Mesodermal cell (in vitro differentiated cells): ENCODE measurements around the gene RPL39L.
"Not testable (repeated sequence)": the region's sequence is repeated elsewhere in the genome, so short reads cannot be mapped to it uniquely, and the experiment has no call there.

Experiments
- H3K27ac ChIP-seq: 2 replicates; pipeline ENCODE4 v1.7.0; 2013; ENCODE audit warnings: mild to moderate bottlenecking, low read depth, low read length, moderate library complexity; ENCODE audit not compliant: severe bottlenecking
- H3K36me3 ChIP-seq: 2 replicates; pipeline ENCODE4 v1.7.1; 2013; ENCODE audit warnings: mild to moderate bottlenecking, low read length, moderate library complexity; ENCODE audit not compliant: control insufficient read depth, insufficient read depth
- H3K4me1 ChIP-seq: one replicate; pipeline ENCODE4 v1.7.1; 2013; ENCODE audit warnings: mild to moderate bottlenecking, low read length; ENCODE audit not compliant: insufficient read depth, control insufficient read depth, poor library complexity, severe bottlenecking
- H3K4me3 ChIP-seq: 2 replicates; pipeline ENCODE4 v1.7.0; 2013; ENCODE audit warnings: low read length, control low read depth, mild to moderate bottlenecking; ENCODE audit not compliant: insufficient read depth, poor library complexity, severe bottlenecking; ENCODE audit errors: extremely low read depth
- H3K9me3 ChIP-seq: 2 replicates; pipeline ENCODE4 v1.7.1; 2013; ENCODE audit warnings: mild to moderate bottlenecking, low read length, moderate library complexity; ENCODE audit not compliant: control insufficient read depth
- WGBS, 2 experiments: methylation state at CpG; one replicate each; pipeline ENCODE4 v1.1.5; 2013; ENCODE audit warnings: missing lambda C conversion rate in 2 of 2; ENCODE audit not compliant: insufficient coverage in 2 of 2; 5-methylcytosine and 5-hydroxymethylcytosine counted together

Gene RPL39L

DNA sequence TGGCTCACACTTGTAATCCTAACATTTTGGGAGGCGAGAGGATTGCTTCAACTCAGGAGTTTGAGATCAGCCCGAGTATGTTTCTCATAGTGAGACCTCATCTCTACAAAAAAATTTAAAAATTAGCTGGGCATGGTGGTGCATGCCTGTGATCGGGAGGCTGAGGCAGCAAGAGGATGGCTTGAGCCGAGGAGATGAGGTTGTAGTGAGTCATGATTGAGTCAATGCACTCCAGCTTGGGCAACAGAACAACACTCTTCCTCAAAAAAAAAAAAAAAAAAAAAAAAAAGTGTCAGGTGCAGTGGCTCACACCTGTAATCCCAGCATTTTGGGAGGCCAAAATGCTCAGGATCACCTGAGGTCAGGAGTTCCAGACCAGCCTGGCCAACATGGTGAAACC lies 2.4 kb downstream of the RPL39L start:
- H3K4me3 ChIP-seq = no peak overlapping the region
- no peaks in the 10 kb centered on the region for H3K4me1 ChIP-seq
- no peak overlapping the region for H3K27ac ChIP-seq
- no peaks in the 10 kb centered on the region for H3K36me3 ChIP-seq
- H3K9me3 ChIP-seq = peaks cover 8% of the 10 kb centered on the region
- 100% methylated on average over 1 of the region's 4 CpGs; no CpG with 5 or more reads in 1 of the 2 experiments for WGBS, 2 experiments

GRCh38 chr3:187136337-187136736 lies 3.0 kb downstream of the RPL39L start:
- no peak overlapping the region for H3K4me3 ChIP-seq
- no peaks in the 10 kb centered on the region for H3K36me3 ChIP-seq
- WGBS, 2 experiments = 100% methylated on average over 1 of the region's 1 CpG; no CpG with 5 or more reads in 1 of the 2 experiments
- no peak overlapping the region for H3K27ac ChIP-seq
- no peaks in the 10 kb centered on the region for H3K4me1 ChIP-seq
- peaks cover 8% of the 10 kb centered on the region for H3K9me3 ChIP-seq

- not testable (repeated sequence) for H3K4me3 ChIP-seq, H3K4me1 ChIP-seq, H3K36me3 ChIP-seq, H3K27ac ChIP-seq, H3K9me3 ChIP-seq
- WGBS, 2 experiments = 81 to 99% methylated on average over 7 to 11 of the region's 11 CpGs
Measured at GRCh38 chr3:187135172-187135690, 4.1 kb downstream of the RPL39L start.

DNA sequence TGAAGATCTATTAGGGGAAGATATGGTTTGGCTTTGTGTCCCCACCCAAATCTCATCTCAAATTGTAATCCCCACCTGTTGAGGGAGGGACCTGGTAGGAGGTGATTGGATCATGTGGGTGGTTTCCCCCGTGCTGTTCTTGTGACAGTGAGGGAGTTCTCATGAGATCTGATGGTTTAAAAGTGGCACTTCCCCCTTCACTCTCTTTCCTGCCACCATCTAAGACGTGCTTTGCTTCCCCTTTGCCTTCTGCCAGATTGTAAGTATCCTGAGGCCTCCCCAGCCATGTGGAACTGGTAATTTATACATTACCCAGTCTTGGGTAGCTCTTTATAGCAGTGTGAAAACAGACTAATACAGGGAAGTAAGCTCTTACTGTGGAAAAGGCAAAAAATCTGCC lies 6.1 kb downstream of the RPL39L start:
- H3K4me1 ChIP-seq, H3K36me3 ChIP-seq, H3K4me3 ChIP-seq, H3K9me3 ChIP-seq, H3K27ac ChIP-seq: not testable (repeated sequence)
- no CpG with 5 or more reads among the region's 2 CpGs for WGBS, 2 experiments

DNA sequence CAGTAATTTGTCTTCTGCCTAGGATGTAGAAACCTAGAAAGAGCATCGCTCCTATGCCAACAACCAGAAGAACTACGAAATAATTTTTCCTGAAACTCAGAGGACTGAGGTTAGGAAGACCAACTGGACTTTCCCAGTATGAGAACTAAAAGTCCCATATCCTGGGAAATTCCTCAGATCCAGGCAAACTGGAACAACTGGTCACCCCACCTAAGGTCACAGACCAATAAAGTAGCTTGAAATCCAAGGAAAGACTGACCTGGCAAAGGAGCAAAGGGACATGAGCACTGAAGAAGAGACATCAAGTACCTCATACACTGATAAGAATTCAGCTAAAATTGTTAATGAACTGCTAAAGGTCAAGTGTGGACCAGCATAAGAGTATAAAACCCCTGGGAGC lies 6.6 kb downstream of the RPL39L start:
- 100% methylated on average over 1 to 2 of the region's 2 CpGs for WGBS, 2 experiments
- no peak overlapping the region for H3K27ac ChIP-seq
- no peaks in the 10 kb centered on the region for H3K4me1 ChIP-seq
- H3K36me3 ChIP-seq = no peaks in the 10 kb centered on the region
- peaks cover 8% of the 10 kb centered on the region for H3K9me3 ChIP-seq
- no peak overlapping the region for H3K4me3 ChIP-seq

GRCh38 chr3:187131981-187132380 lies 7.3 kb downstream of the RPL39L start:
- no peak overlapping the region for H3K27ac ChIP-seq
- H3K9me3 ChIP-seq = peaks cover 8% of the 10 kb centered on the region
- no peaks in the 10 kb centered on the region for H3K4me1 ChIP-seq
- 100% methylated on average over 2 of the region's 3 CpGs; no CpG with 5 or more reads in 1 of the 2 experiments for WGBS, 2 experiments
- H3K4me3 ChIP-seq = no peak overlapping the region
- H3K36me3 ChIP-seq = no peaks in the 10 kb centered on the region

GRCh38 chr3:187130346-187131066 lies 8.8 kb downstream of the RPL39L start:
- 88 to 95% methylated on average over 1 to 2 of the region's 5 CpGs for WGBS, 2 experiments
- H3K4me1 ChIP-seq = no peaks in the 10 kb centered on the region
- H3K4me3 ChIP-seq = no peak overlapping the region
- peaks cover 7% of the 10 kb centered on the region for H3K9me3 ChIP-seq
- no peak overlapping the region for H3K27ac ChIP-seq
- H3K36me3 ChIP-seq = no peaks in the 10 kb centered on the region

DNA sequence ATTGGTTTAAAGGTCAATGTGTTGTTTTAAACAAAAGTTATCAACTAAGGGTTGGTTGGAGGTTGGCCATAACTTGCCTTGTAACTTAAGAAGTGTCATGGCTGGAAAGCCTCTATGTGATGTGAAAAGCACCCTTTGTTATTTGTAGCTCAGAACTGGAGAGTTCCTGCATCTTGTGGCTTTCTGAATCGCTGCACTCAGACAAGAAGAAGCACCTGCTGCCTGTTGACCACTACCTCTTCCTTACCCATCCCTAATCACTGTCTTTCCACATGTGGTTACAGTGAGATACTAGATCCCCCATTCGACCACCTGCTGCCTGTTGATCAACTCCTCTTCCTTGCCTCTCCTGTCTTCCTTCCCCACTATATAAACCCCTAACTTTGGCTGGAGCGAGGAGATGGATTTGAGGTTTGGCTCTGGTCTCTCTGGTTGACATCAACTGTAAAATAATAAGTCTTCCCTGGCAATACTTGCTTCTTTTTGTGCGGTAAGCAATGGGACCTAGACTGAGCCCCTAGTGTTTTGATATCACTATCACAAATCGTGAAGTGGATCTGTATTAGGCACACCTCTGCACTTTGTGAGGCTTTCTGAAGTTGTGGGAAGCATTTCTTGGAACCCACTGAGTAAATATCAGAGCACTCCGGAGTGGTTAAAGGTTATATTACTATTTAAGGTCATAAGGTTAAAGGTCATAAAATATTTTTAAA lies 13.8 kb downstream of the RPL39L start:
- Histone ChIP-seq H3K4me3 (no peak overlapping the region), H3K9me3 (no peaks in the 10 kb centered on the region), H3K36me3 (no peaks in the 10 kb centered on the region), H3K4me1 (no peaks in the 10 kb centered on the region), H3K27ac (no peak overlapping the region)
- 90 to 92% methylated on average over 3 to 4 of the region's 6 CpGs for whole genome bisulfite sequencing, 2 experiments

DNA sequence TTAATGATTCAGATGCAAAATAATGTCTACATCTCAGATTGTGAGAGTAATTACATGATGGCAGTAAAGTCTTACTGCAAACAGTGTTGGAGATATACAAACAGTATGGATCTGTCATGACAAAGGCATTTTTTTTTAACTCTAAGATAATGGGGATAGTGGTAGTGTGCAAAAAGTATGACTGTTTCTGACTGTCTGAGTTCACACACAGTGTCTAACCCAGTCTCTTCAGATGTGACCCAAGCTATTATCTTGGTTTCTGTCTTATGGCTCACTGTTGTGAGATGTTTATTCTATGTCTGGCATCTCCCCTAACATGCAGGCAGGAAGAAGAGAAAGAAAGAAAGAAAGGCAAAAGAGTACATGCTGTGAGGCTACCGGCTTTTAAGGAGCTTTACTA lies 17.0 kb downstream of the RPL39L start:
- H3K4me3 ChIP-seq = no peak overlapping the region
- no peaks in the 10 kb centered on the region for H3K9me3 ChIP-seq
- no CpG with 5 or more reads among the region's 1 CpG for WGBS, 2 experiments
- no peaks in the 10 kb centered on the region for H3K36me3 ChIP-seq
- H3K27ac ChIP-seq = no peak overlapping the region
- H3K4me1 ChIP-seq = no peaks in the 10 kb centered on the region

DNA sequence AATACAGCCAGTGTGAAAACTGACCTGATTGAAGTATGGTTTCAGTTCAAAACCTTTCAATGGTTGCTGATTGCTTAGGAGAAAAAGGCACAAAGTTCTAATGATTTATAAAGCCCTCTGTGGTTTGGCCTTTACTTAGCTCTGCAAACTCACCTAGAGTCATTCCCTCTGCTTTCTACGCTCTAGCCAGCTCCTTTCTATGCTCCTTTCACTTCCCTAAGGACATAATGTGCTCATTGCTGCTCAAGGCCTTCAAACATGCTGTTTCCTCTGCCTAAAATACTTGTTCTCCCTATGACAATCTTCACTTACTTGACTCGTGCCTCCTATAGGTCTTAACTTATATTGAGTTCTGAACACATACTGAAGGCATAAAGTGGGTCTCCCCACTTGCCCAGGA lies 19.0 kb downstream of the RPL39L start:
- 95 to 96% methylated on average over 2 of the region's 2 CpGs for WGBS, 2 experiments
- Histone ChIP-seq H3K9me3 (no peaks in the 10 kb centered on the region), H3K27ac (no peak overlapping the region), H3K4me3 (no peak overlapping the region), H3K36me3 (no peaks in the 10 kb centered on the region), H3K4me1 (no peaks in the 10 kb centered on the region)

DNA sequence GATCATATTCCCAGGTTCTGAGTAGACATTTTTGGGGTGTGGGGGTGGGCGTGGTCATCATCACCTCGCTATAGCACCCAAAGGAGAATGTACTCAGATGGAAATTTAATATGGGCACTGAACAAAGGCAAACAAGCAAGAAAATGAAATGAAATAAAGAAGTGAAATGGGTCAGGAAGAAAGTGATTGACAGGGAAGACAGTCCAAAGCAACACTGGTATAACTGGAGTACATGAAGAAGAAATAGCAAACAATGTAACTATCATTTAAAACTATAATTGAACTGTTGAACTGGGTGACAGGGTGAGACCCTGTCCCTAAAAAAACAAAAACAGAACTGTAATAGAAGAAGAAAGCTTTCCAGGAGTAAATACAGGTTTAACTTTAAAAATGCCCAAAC lies 24.8 kb downstream of the RPL39L start:
- H3K36me3 ChIP-seq = no peaks in the 10 kb centered on the region
- no peak overlapping the region for H3K4me3 ChIP-seq
- WGBS, 2 experiments = 93 to 100% methylated on average over 2 of the region's 2 CpGs
- no peaks in the 10 kb centered on the region for H3K4me1 ChIP-seq
- H3K9me3 ChIP-seq = no peaks in the 10 kb centered on the region
- no peak overlapping the region for H3K27ac ChIP-seq
